ENCODE measurements around the gene TXK.

The TXK gene

DNA sequence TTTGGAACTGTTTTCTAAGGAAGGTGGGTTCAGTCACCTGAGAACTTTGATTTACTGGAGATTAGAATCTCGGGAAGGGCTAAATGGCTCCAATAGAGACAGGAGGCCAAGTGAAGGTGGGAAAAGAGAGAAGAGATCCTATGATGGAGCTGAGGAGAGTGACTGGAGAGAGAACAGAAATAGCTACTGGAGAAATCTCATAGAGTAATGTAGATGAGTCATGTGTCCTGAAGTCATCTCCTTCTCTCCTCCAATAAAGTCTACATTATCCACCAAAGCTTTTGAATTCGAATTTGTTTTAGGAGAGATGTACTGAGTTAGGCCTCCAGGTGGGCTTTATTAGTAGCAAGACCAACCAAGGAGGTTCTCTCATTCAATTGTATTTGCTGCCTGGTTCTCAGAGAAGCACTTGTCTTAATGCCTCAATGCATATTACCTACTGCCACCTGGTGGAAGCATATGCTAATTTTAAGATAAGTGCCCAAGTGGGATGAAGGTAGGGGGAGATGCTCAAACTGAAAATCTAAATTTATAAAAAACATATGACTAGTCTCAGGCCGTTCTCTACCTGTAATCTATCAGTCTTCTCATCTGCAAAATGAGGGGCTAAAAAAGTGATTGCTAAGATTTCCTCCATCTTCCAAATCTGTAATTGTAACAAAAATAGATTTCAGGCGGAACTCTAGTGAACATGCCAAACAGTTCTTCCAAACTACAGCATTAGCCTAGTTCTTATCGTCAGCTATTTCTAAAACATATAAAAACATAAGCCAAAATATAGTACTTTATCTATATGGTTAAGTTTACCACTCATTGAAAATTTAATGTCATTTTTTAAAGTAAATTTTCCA lies 24.4 kb downstream of the TXK start:
- H3K27me3 ChIP-seq (ENCODE audit: control insufficient read depth, insufficient read depth, low read length, poor library complexity, severe bottlenecking): no peaks in the 10 kb centered on the region
- no peak overlapping the region for H3K27ac ChIP-seq (ENCODE audit: insufficient read depth, low read depth, low read length, poor library complexity, severe bottlenecking)
- H3K36me3 ChIP-seq (ENCODE audit: control insufficient read depth, insufficient read depth, low read length): no peaks in the 10 kb centered on the region
- H3K4me1 ChIP-seq (ENCODE audit: control insufficient read depth, insufficient read depth, low read length): no peaks in the 10 kb centered on the region
- no peaks in the 10 kb centered on the region for H3K9me3 ChIP-seq (ENCODE audit: control insufficient read depth, low read length)
- WGBS, 2 experiments: 83 to 87% methylated on average over 3 to 5 of the region's 5 CpGs
- no peak overlapping the region for H3K4me3 ChIP-seq (ENCODE audit: insufficient read depth, low read depth, low read length)

DNA sequence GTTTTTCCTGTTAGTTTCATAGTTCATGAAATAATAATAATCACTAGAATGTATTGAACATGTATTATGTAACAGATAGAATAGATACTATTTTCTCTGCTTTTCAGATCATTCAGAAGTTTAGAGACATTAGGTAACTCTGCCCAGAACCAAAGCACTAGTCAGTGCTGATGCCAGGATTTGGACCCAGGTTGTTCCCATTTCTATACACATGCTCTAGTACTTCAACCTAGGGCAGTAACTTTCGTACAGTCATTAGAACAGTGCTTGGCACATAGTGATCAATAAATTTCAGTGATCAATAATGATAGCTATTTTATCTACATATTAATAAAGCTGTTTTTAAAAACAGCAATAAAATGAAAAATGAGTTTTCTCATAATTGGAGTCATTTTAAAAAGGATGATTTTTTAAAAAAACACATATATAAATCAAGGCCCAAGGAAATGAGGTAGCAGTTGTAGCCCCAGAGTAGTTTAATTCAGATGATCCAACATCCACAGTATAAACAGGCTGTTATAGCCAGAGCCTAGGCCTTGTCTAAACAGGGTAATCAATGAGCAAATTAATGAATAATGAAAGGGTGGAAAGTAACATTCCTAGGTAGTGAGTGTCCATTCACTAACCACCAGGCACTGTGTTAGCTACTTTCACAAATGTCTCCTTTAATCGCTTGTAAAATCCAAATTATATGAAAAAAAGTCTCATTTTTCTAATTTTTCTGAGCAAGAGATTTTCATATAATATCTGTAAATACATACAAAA lies 25.6 kb downstream of the TXK start:
- Histone ChIP-seq H3K9me3 (ENCODE audit: control insufficient read depth, low read length) (no peaks in the 10 kb centered on the region), H3K36me3 (ENCODE audit: control insufficient read depth, insufficient read depth, low read length) (no peaks in the 10 kb centered on the region), H3K27me3 (ENCODE audit: control insufficient read depth, insufficient read depth, low read length, poor library complexity, severe bottlenecking) (no peaks in the 10 kb centered on the region), H3K4me1 (ENCODE audit: control insufficient read depth, insufficient read depth, low read length) (no peaks in the 10 kb centered on the region), H3K4me3 (ENCODE audit: insufficient read depth, low read depth, low read length) (no peak overlapping the region), H3K27ac (ENCODE audit: insufficient read depth, low read depth, low read length, poor library complexity, severe bottlenecking) (no peak overlapping the region)
- 95% methylated on average over 2 of the region's 2 CpGs; no CpG with 5 or more reads in 1 of the 2 experiments for WGBS, 2 experiments

DNA sequence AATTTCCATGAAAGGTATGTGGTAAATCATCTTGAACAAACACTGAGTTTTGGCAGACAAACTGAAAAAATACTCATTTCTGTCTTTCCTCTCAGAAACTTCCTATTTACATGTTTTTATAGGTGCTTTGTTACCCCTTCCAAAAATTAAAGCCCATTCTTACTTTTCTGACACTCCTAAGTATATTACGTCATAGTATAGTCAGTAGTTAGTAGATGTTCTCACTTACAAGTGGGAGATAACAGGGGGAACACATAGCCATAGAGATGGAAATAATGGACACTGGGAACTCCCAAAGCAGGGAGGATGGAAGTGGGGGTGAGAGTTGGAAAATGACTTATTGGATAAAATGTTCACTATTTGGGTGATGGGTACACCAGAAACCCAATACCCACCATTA lies 28.8 kb downstream of the TXK start:
- 90% methylated on average over 1 of the region's 1 CpG; no CpG with 5 or more reads in 1 of the 2 experiments for WGBS, 2 experiments
- Histone ChIP-seq H3K27me3 (ENCODE audit: control insufficient read depth, insufficient read depth, low read length, poor library complexity, severe bottlenecking) (no peaks in the 10 kb centered on the region), H3K36me3 (ENCODE audit: control insufficient read depth, insufficient read depth, low read length) (no peaks in the 10 kb centered on the region), H3K27ac (ENCODE audit: insufficient read depth, low read depth, low read length, poor library complexity, severe bottlenecking) (no peak overlapping the region), H3K4me3 (ENCODE audit: insufficient read depth, low read depth, low read length) (no peak overlapping the region), H3K9me3 (ENCODE audit: control insufficient read depth, low read length) (no peaks in the 10 kb centered on the region), H3K4me1 (ENCODE audit: control insufficient read depth, insufficient read depth, low read length) (no peaks in the 10 kb centered on the region)

DNA sequence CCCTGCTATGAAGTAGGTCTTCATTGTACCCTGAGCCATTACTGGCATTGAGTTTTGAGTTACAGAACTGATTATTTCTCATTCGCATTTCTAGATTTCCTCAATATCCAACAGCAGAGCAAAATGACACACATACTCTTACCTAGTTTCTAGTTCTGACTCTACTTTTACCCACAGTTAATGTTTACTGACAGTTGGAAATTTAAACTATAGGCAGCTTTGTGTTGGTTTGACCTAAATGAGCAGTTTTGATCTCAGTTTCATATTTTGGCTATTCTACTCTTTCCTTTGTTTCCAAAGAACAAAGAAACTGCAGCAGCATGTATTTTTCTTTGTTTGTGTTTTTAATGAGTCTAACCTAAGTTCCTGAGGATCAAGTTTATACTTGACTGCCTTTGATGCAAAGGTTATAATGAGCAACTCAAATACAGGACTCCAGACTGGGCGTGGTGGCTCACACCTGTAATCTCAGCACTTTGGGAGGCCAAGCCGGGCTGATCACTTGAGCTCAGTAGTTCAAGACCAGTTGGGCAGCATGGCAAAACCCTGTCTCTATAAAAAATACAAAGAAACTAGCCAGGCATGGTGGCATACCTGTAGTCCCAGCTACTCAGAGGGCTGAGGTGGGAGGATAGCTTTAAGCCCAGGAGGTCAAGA lies 30.4 kb downstream of the TXK start:
- Histone ChIP-seq H3K4me1 (ENCODE audit: control insufficient read depth, insufficient read depth, low read length) (no peaks in the 10 kb centered on the region), H3K27me3 (ENCODE audit: control insufficient read depth, insufficient read depth, low read length, poor library complexity, severe bottlenecking) (no peaks in the 10 kb centered on the region), H3K36me3 (ENCODE audit: control insufficient read depth, insufficient read depth, low read length) (no peaks in the 10 kb centered on the region), H3K4me3 (ENCODE audit: insufficient read depth, low read depth, low read length) (no peak overlapping the region), H3K9me3 (ENCODE audit: control insufficient read depth, low read length) (no peaks in the 10 kb centered on the region), H3K27ac (ENCODE audit: insufficient read depth, low read depth, low read length, poor library complexity, severe bottlenecking) (no peak overlapping the region)
- WGBS, 2 experiments: 70 to 78% methylated on average over 3 of the region's 3 CpGs

DNA sequence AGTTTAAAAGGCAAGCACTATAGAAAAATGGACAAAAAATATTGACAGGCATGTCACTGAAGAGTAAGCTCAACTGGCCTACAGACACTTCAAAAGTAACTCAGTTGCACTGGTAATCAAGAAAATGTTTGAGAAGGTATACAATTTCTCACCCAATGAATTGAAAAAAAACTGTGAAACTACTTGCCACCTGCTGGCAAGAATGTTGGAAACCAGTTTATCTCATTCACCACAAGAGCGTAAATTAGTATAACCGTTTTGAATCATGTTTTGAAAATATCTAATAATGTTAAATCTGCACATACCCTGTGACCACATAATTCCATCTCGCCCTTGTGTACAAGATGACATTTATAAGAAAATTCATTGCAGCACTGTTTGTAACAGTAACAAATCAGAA lies 31.7 kb downstream of the TXK start:
- 95% methylated on average over 3 of the region's 3 CpGs; no CpG with 5 or more reads in 1 of the 2 experiments for WGBS, 2 experiments
- H3K27me3 ChIP-seq (ENCODE audit: control insufficient read depth, insufficient read depth, low read length, poor library complexity, severe bottlenecking): no peaks in the 10 kb centered on the region
- H3K9me3 ChIP-seq (ENCODE audit: control insufficient read depth, low read length): no peaks in the 10 kb centered on the region
- H3K4me1 ChIP-seq (ENCODE audit: control insufficient read depth, insufficient read depth, low read length): no peaks in the 10 kb centered on the region
- H3K27ac ChIP-seq (ENCODE audit: insufficient read depth, low read depth, low read length, poor library complexity, severe bottlenecking): no peak overlapping the region
- no peak overlapping the region for H3K4me3 ChIP-seq (ENCODE audit: insufficient read depth, low read depth, low read length)
- H3K36me3 ChIP-seq (ENCODE audit: control insufficient read depth, insufficient read depth, low read length): no peaks in the 10 kb centered on the region

DNA sequence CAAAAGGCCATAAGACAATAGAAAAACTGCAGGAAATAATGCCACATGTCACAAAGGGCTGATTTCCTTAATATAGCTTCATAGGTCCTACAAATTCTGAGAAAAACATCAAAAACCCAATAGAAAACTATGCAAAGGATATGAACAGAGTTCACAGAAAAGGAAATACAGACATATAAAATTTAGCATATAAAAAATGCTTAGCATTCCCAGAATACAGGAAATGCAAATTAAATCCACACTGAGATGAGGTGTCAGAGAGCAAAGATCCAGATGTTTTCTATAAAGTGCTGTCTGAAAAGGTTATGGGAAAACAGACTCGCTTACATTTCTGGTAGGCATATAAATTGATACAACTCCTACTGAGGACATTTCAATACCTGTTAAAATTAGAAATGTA lies 33.8 kb downstream of the TXK start:
- 100% methylated on average over 1 of the region's 1 CpG; no CpG with 5 or more reads in 1 of the 2 experiments for WGBS, 2 experiments
- H3K9me3 ChIP-seq (ENCODE audit: control insufficient read depth, low read length): no peaks in the 10 kb centered on the region
- no peak overlapping the region for H3K27ac ChIP-seq (ENCODE audit: insufficient read depth, low read depth, low read length, poor library complexity, severe bottlenecking)
- no peaks in the 10 kb centered on the region for H3K36me3 ChIP-seq (ENCODE audit: control insufficient read depth, insufficient read depth, low read length)
- no peaks in the 10 kb centered on the region for H3K4me1 ChIP-seq (ENCODE audit: control insufficient read depth, insufficient read depth, low read length)
- no peaks in the 10 kb centered on the region for H3K27me3 ChIP-seq (ENCODE audit: control insufficient read depth, insufficient read depth, low read length, poor library complexity, severe bottlenecking)
- H3K4me3 ChIP-seq (ENCODE audit: insufficient read depth, low read depth, low read length): no peak overlapping the region

DNA sequence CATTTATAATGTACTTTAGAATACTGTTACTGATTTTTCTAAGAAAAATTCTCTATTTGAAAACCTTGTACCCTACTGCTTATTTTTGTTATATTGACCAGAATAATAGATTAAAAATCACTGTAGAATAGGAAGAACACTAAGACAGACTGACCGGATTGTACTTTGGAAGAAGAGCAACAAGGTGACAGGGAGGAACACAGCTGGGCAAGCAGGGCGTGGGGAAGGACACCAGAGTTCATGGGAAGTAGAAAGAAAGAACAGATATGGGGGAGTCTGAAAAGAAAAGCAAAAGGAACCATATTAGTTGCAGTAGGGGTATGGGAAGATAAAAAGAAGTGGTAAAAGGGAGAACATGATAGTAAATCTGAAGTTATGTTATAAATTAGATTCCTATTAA lies 38.6 kb downstream of the TXK start:
- Histone ChIP-seq H3K27ac (ENCODE audit: insufficient read depth, low read depth, low read length, poor library complexity, severe bottlenecking) (no peak overlapping the region), H3K27me3 (ENCODE audit: control insufficient read depth, insufficient read depth, low read length, poor library complexity, severe bottlenecking) (no peaks in the 10 kb centered on the region), H3K4me3 (ENCODE audit: insufficient read depth, low read depth, low read length) (no peak overlapping the region), H3K36me3 (ENCODE audit: control insufficient read depth, insufficient read depth, low read length) (no peaks in the 10 kb centered on the region), H3K9me3 (ENCODE audit: control insufficient read depth, low read length) (no peaks in the 10 kb centered on the region), H3K4me1 (ENCODE audit: control insufficient read depth, insufficient read depth, low read length) (no peaks in the 10 kb centered on the region)
- 85 to 88% methylated on average over 2 of the region's 2 CpGs for WGBS, 2 experiments

DNA sequence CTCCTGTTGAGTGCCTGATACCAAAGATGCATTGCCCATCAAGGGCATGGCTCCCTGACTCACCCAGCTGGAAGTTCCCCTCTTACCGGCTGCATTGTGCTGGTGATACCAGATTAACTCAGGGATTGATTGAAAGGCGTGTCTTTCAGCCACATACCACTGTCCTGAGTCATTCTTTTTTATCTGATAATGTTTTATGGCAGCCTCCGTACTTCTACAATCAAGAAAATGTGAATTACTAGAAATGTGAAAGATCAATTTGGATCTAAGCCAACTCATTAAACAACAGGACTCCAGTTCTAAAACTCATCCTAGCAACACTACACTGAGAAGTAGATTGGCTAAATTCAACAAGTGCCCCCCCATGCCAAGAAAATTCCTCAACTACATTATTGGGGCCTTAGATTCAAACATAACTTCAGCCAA lies 40.0 kb downstream of the TXK start:
- Histone ChIP-seq H3K27ac (ENCODE audit: insufficient read depth, low read depth, low read length, poor library complexity, severe bottlenecking) (no peak overlapping the region), H3K27me3 (ENCODE audit: control insufficient read depth, insufficient read depth, low read length, poor library complexity, severe bottlenecking) (no peaks in the 10 kb centered on the region), H3K9me3 (ENCODE audit: control insufficient read depth, low read length) (no peaks in the 10 kb centered on the region), H3K4me1 (ENCODE audit: control insufficient read depth, insufficient read depth, low read length) (no peaks in the 10 kb centered on the region), H3K4me3 (ENCODE audit: insufficient read depth, low read depth, low read length) (no peak overlapping the region), H3K36me3 (ENCODE audit: control insufficient read depth, insufficient read depth, low read length) (no peaks in the 10 kb centered on the region)
- 44 to 65% methylated on average over 2 to 3 of the region's 3 CpGs for WGBS, 2 experiments

DNA sequence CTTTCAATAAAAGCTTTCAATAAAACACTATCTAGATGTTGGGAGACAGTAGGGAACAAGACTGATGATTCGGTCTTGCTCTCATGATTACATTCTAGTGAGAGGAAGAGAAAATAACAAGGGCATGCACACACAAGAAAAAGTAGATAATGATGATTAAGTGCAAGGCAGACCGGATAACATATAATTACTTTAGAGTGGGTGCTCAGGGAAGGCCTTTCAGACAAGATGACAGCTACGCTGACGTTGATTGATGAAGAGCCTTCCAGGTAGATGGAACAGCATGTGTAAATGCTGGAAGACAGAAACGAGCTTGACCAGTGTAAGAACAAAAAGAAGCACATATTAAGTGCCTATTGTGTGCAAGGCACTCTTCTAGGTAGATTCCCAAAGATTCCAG lies 43.4 kb downstream of the TXK start:
- no peaks in the 10 kb centered on the region for H3K36me3 ChIP-seq (ENCODE audit: control insufficient read depth, insufficient read depth, low read length)
- no peaks in the 10 kb centered on the region for H3K9me3 ChIP-seq (ENCODE audit: control insufficient read depth, low read length)
- H3K27ac ChIP-seq (ENCODE audit: insufficient read depth, low read depth, low read length, poor library complexity, severe bottlenecking): no peak overlapping the region
- H3K27me3 ChIP-seq (ENCODE audit: control insufficient read depth, insufficient read depth, low read length, poor library complexity, severe bottlenecking): no peaks in the 10 kb centered on the region
- H3K4me3 ChIP-seq (ENCODE audit: insufficient read depth, low read depth, low read length): no peak overlapping the region
- 91 to 93% methylated on average over 5 of the region's 5 CpGs for WGBS, 2 experiments
- no peaks in the 10 kb centered on the region for H3K4me1 ChIP-seq (ENCODE audit: control insufficient read depth, insufficient read depth, low read length)

All from ectodermal cell (in vitro differentiated cells).